Measurements from ENCODE around the gene CHD5.
"Not testable (repeated sequence)": the region's sequence is repeated elsewhere in the genome, so short reads cannot be mapped to it uniquely, and the experiment has no call there.

The CHD5 gene

GRCh38 chr1:6065093-6065858 is 114.8 kb downstream of the CHD5 start:
- no peaks in the 10 kb centered on the region for H3K36me3 ChIP-seq
- H3K9me3 ChIP-seq, result no peaks in the 10 kb centered on the region
- intact Hi-C loops (cut with DNase I; ENCODE audit: low total_unique reads), result no loop called here
- no peaks in the 10 kb centered on the region for H3K4me1 ChIP-seq
- H3K27me3 ChIP-seq, result peaks cover 0 to 22% of the 10 kb centered on the region in 2 donors
- no peak overlapping the region for H3K4me3 ChIP-seq
- DNase-seq, result no peak
- H3K27ac ChIP-seq, result no peak overlapping the region
- TF ChIP-seq, protein P1, sequence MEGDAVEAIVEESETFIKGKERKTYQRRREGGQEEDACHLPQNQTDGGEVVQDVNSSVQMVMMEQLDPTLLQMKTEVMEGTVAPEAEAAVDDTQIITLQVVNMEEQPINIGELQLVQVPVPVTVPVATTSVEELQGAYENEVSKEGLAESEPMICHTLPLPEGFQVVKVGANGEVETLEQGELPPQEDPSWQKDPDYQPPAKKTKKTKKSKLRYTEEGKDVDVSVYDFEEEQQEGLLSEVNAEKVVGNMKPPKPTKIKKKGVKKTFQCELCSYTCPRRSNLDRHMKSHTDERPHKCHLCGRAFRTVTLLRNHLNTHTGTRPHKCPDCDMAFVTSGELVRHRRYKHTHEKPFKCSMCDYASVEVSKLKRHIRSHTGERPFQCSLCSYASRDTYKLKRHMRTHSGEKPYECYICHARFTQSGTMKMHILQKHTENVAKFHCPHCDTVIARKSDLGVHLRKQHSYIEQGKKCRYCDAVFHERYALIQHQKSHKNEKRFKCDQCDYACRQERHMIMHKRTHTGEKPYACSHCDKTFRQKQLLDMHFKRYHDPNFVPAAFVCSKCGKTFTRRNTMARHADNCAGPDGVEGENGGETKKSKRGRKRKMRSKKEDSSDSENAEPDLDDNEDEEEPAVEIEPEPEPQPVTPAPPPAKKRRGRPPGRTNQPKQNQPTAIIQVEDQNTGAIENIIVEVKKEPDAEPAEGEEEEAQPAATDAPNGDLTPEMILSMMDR (IDR thresholded peaks at IDR 0.05), result no peak

GRCh38 chr1:6063532-6064053 is 116.5 kb downstream of the CHD5 start:
- DNase-seq, result not testable (repeated sequence)

DNA sequence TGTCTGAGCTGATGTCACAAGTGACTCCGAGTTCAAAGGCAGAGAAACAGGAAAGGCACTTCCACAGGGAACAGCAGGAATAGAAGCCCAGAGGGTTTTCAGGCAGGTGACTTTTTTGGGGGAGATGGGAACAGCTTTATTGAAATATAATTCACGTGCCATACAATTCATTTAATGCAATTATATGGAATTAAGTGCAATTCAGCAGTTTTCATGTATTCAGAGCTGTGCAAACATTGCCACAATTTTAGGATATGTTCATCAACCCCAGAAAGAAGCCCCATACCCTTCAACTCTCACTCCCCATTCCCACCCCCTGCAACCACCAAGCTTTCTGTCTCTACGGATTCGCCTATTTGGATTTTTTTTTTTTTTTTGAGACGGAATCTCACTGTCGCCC is 117.5 kb downstream of the CHD5 start:
- DNase-seq, result no peak
- H3K27ac ChIP-seq, result no peak overlapping the region
- no peaks in the 10 kb centered on the region for H3K36me3 ChIP-seq
- no peak overlapping the region for H3K4me3 ChIP-seq
- no peaks in the 10 kb centered on the region for H3K4me1 ChIP-seq
- peaks cover 0 to 40% of the 10 kb centered on the region in 2 donors for H3K27me3 ChIP-seq
- TF ChIP-seq, protein P1 (IDR thresholded peaks at IDR 0.05), result no peak
- intact Hi-C loops (cut with DNase I; ENCODE audit: low total_unique reads), result loop anchor here (5.0 kb wide), 1 partner anchor 185 kb away; no protein-coding TSS in a partner anchor
- H3K9me3 ChIP-seq, result no peaks in the 10 kb centered on the region

More at GRCh38 chr1:6063532-6064053, 116.5 kb downstream of the CHD5 start:
- H3K27me3 ChIP-seq, result peaks cover 0 to 32% of the 10 kb centered on the region in 2 donors
- intact Hi-C loops (cut with DNase I; ENCODE audit: low total_unique reads), result loop anchor here (5.0 kb wide), 1 partner anchor 184 kb away; no protein-coding TSS in a partner anchor
- not testable (repeated sequence) for H3K4me1 ChIP-seq, H3K9me3 ChIP-seq, H3K27ac ChIP-seq, H3K4me3 ChIP-seq, H3K36me3 ChIP-seq

GRCh38 chr1:6059866-6060265 is 120.3 kb downstream of the CHD5 start:
- Histone ChIP-seq H3K9me3 (no peaks in the 10 kb centered on the region), H3K36me3 (no peaks in the 10 kb centered on the region), H3K27ac (no peak overlapping the region), H3K4me1 (no peaks in the 10 kb centered on the region), H3K27me3 (peaks cover 0 to 43% of the 10 kb centered on the region in 2 donors), H3K4me3 (no peak overlapping the region)
- intact Hi-C loops (cut with DNase I; ENCODE audit: low total_unique reads), result loop anchor here (5.0 kb wide), 1 partner anchor 187 kb away; no protein-coding TSS in a partner anchor
- no peak for DNase-seq
- TF ChIP-seq, protein P1 (IDR thresholded peaks at IDR 0.05), result no peak

DNA sequence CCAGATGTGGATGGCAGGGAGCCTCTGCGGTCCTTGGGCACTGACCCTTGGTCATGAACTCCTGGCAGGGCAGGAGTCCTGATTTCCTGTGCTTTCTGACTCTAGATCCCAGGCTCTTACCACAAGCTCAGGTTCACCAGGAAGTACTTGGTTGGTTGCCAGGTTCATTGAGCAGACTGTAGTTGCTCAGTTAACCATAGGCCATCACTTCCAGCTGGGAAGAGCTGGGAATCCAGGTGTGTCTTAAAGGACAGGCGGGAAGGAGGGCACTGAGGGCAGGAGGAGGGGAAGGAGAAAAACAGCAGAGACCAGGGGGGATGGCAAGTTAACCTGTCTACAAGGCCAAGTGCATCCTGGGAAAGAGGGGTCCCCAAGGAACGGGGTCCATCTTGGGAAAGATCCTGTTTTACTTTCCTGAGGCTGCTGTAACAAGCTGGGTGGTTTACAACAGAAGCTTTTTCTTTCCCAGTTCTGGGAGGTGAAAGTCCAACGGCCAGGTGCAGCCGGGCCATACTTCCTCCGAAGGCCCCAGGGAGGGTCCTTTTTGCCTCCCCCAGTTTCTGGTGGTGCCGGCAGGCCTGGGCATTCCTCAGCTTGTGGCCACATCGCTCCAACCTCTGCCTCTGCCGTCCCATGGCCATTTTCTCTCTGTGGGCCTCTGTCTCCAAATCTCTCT is 122.8 kb downstream of the CHD5 start:
- TF ChIP-seq, protein P1 (IDR thresholded peaks at IDR 0.05), result no peak
- no peak overlapping the region for H3K27ac ChIP-seq
- H3K27me3 ChIP-seq, result peaks cover 0 to 32% of the 10 kb centered on the region in 2 donors
- DNase-seq, result no peak
- intact Hi-C loops (cut with DNase I; ENCODE audit: low total_unique reads), result no loop called here
- H3K4me1 ChIP-seq, result no peaks in the 10 kb centered on the region
- no peaks in the 10 kb centered on the region for H3K36me3 ChIP-seq
- H3K4me3 ChIP-seq, result no peak overlapping the region
- no peaks in the 10 kb centered on the region for H3K9me3 ChIP-seq

GRCh38 chr1:6056572-6056948 is 123.6 kb downstream of the CHD5 start:
- no peak overlapping the region for H3K4me3 ChIP-seq
- no peak for DNase-seq
- intact Hi-C loops (cut with DNase I; ENCODE audit: low total_unique reads), result no loop called here
- no peaks in the 10 kb centered on the region for H3K4me1 ChIP-seq
- peaks cover 0 to 32% of the 10 kb centered on the region in 2 donors for H3K27me3 ChIP-seq
- TF ChIP-seq, protein P1 (IDR thresholded peaks at IDR 0.05), result no peak
- H3K9me3 ChIP-seq, result no peaks in the 10 kb centered on the region
- no peak overlapping the region for H3K27ac ChIP-seq
- no peaks in the 10 kb centered on the region for H3K36me3 ChIP-seq

Measured in tibial artery (tissue), 4 donors.